ENCODE measurements around the gene PTCD1.

The PTCD1 gene

DNA sequence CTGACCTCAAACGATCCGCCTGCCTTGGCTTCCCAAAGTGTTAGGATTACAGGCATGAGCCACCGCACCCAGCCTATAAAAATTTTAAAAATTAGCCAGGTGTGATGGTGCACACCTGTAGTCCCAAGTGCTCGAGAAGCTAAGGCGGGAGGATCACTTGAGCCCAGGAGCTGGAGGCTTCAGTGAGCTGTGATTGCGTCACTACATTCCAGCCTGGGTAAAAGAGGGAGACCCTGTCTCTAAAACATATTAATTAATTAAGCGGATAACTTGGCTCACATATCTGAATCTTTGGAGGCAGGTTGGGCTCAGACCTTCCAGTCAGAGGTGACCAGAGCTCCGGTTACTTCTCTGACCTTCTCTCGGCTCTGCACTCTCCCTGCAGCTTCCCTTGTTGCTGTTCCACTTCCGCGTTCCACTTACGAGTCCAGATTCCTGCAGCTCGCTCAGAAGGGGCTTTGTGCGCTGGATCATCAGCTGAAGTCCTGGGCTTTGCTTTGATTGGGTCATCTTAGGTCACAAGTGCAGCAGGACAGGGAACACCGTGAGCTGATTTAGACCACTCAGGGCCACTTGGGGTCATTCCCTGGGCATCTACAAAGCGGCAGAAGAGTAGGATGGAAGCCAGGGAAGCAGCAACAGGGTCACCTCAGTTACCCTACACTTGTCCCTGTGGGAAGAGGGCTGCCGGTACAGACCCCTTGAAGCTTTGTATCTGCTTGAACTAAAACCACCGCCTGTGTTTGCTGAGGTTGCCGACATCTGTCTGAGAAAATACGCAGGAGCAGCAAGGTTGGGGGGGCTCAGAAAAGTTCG lies 66.1 kb downstream of the PTCD1 start:
- no peak for DNase-seq
- Histone ChIP-seq H3K9ac (ENCODE audit: low read length) (no peak overlapping the region), H4K8ac (ENCODE audit: low read depth, low read length) (no peak overlapping the region), H3K23ac (ENCODE audit: low read length) (no peak overlapping the region), H3K4ac (ENCODE audit: low read depth, low read length) (no peak overlapping the region), H3K27ac (ENCODE audit: low read depth, low read length) (no peak overlapping the region), H3K56ac (ENCODE audit: low read length) (no peak overlapping the region), H3K36me3 (ENCODE audit: control insufficient read depth, insufficient read depth, low read length) (no peaks in the 10 kb centered on the region), H3K4me2 (ENCODE audit: low read length) (no peak overlapping the region), H3K79me2 (ENCODE audit: control insufficient read depth, insufficient read depth, low read length) (peaks cover 2% of the 10 kb centered on the region), H3K79me1 (ENCODE audit: low read length) (peaks cover 3% of the 10 kb centered on the region), H3K27me3 (ENCODE audit: insufficient read depth, low read length, poor library complexity) (no peaks in the 10 kb centered on the region), H2AK5ac (ENCODE audit: low read length) (no peak overlapping the region), H4K5ac (ENCODE audit: low read length) (no peak overlapping the region), H2BK5ac (ENCODE audit: low read length) (no peak overlapping the region), H2BK15ac (replicated peaks; ENCODE audit: low read depth) (no peak overlapping the region), H3K18ac (ENCODE audit: low read length) (no peak overlapping the region), H2BK120ac (ENCODE audit: low read depth, low read length) (no peak overlapping the region), H3K4me3 (ENCODE audit: low read length) (no peak overlapping the region), H3K4me1 (ENCODE audit: control insufficient read depth, low read depth, low read length) (no peaks in the 10 kb centered on the region)
- no CpG with 5 or more reads among the region's 21 CpGs for WGBS (ENCODE audit: extremely low coverage, insufficient coverage, low lambda C conversion rate)

DNA sequence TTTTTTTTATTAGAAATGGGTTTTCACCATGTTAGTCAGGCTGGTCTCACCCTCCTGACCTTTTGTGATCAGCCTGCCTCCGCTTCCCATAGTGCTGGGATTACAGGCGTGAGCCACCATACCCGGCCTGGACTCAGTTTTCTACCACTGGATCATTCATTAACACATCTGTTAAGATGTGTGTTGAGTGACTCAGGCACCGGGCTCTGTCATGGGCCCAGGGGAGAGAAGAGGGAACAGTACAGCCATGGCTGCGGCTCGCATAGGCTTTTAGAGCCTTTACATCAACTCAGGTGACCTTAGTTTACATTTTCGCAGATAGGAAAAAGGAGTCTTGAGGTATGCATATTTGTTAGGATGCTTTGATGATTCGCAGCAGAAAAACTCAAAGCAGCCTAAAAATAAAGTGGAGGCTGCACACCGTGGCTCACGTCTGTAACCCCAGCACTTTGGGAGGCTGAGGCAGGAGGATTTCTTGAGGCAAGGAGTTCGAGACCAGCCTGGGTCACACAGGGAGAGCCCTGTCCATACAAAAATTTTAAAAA lies 67.2 kb downstream of the PTCD1 start:
- H3K56ac ChIP-seq (ENCODE audit: low read length): no peak overlapping the region
- H3K27me3 ChIP-seq (ENCODE audit: insufficient read depth, low read length, poor library complexity): no peaks in the 10 kb centered on the region
- H3K79me1 ChIP-seq (ENCODE audit: low read length): peaks cover 3% of the 10 kb centered on the region
- H3K18ac ChIP-seq (ENCODE audit: low read length): no peak overlapping the region
- H4K5ac ChIP-seq (ENCODE audit: low read length): no peak overlapping the region
- no peak overlapping the region for H2BK15ac ChIP-seq (replicated peaks; ENCODE audit: low read depth)
- no peak overlapping the region for H2AK5ac ChIP-seq (ENCODE audit: low read length)
- no peak overlapping the region for H3K4me3 ChIP-seq (ENCODE audit: low read length)
- peaks cover 6% of the 10 kb centered on the region for H3K36me3 ChIP-seq (ENCODE audit: control insufficient read depth, insufficient read depth, low read length)
- no peaks in the 10 kb centered on the region for H3K4me1 ChIP-seq (ENCODE audit: control insufficient read depth, low read depth, low read length)
- no peak overlapping the region for H3K23ac ChIP-seq (ENCODE audit: low read length)
- H3K4ac ChIP-seq (ENCODE audit: low read depth, low read length): no peak overlapping the region
- peak; percentile 42 for DNase-seq
- no CpG with 5 or more reads among the region's 11 CpGs for WGBS (ENCODE audit: extremely low coverage, insufficient coverage, low lambda C conversion rate)
- H2BK5ac ChIP-seq (ENCODE audit: low read length): no peak overlapping the region
- no peak overlapping the region for H3K4me2 ChIP-seq (ENCODE audit: low read length)
- H4K8ac ChIP-seq (ENCODE audit: low read depth, low read length): no peak overlapping the region
- no peak overlapping the region for H3K9ac ChIP-seq (ENCODE audit: low read length)
- no peak overlapping the region for H2BK120ac ChIP-seq (ENCODE audit: low read depth, low read length)
- no peak overlapping the region for H3K27ac ChIP-seq (ENCODE audit: low read depth, low read length)
- peaks cover 2% of the 10 kb centered on the region for H3K79me2 ChIP-seq (ENCODE audit: control insufficient read depth, insufficient read depth, low read length)

DNA sequence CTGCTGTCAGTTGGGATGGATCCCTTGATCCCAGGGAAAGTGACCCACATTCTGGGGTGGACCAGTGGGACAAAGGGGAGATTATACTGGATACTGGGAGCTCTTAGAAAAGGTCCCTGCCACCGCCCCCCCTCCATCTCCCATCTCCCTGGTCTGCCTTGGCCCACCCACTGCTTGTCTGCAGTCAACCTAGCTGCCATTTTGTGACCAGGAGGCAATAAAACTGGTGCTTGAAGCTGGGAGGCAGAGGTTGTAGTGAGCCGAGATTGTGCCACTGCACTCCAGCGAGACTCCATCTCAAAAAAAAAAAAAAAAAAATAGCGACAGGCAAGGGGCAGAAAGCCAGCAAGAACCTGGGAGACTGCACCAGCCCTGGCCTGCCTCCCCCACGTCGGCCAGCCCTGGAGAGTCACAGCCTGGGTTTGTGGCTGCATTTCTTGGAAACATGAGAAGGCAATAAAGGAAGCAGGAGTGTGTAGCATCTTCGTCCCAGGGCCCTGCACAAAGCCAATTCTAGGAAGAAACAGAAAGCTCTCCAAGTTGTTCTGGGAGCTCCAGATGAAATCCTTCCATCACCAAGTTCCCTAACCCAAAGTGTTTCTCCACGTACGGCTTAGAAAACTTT lies 68.7 kb downstream of the PTCD1 start:
- Histone ChIP-seq H2AK5ac (ENCODE audit: low read length) (no peak overlapping the region), H3K4me1 (ENCODE audit: control insufficient read depth, low read depth, low read length) (no peaks in the 10 kb centered on the region), H3K9ac (ENCODE audit: low read length) (no peak overlapping the region), H3K27me3 (ENCODE audit: insufficient read depth, low read length, poor library complexity) (no peaks in the 10 kb centered on the region), H2BK15ac (replicated peaks; ENCODE audit: low read depth) (no peak overlapping the region), H2BK5ac (ENCODE audit: low read length) (no peak overlapping the region), H4K8ac (ENCODE audit: low read depth, low read length) (no peak overlapping the region), H4K5ac (ENCODE audit: low read length) (no peak overlapping the region), H3K36me3 (ENCODE audit: control insufficient read depth, insufficient read depth, low read length) (peaks cover 6% of the 10 kb centered on the region), H3K4me3 (ENCODE audit: low read length) (no peak overlapping the region), H3K27ac (ENCODE audit: low read depth, low read length) (no peak overlapping the region), H3K4ac (ENCODE audit: low read depth, low read length) (no peak overlapping the region), H3K79me1 (ENCODE audit: low read length) (no peaks in the 10 kb centered on the region), H3K56ac (ENCODE audit: low read length) (no peak overlapping the region), H2BK120ac (ENCODE audit: low read depth, low read length) (no peak overlapping the region), H3K79me2 (ENCODE audit: control insufficient read depth, insufficient read depth, low read length) (no peaks in the 10 kb centered on the region), H3K4me2 (ENCODE audit: low read length) (no peak overlapping the region), H3K18ac (ENCODE audit: low read length) (no peak overlapping the region), H3K23ac (ENCODE audit: low read length) (no peak overlapping the region)
- no peak for DNase-seq
- WGBS (ENCODE audit: extremely low coverage, insufficient coverage, low lambda C conversion rate): no CpG with 5 or more reads among the region's 9 CpGs

DNA sequence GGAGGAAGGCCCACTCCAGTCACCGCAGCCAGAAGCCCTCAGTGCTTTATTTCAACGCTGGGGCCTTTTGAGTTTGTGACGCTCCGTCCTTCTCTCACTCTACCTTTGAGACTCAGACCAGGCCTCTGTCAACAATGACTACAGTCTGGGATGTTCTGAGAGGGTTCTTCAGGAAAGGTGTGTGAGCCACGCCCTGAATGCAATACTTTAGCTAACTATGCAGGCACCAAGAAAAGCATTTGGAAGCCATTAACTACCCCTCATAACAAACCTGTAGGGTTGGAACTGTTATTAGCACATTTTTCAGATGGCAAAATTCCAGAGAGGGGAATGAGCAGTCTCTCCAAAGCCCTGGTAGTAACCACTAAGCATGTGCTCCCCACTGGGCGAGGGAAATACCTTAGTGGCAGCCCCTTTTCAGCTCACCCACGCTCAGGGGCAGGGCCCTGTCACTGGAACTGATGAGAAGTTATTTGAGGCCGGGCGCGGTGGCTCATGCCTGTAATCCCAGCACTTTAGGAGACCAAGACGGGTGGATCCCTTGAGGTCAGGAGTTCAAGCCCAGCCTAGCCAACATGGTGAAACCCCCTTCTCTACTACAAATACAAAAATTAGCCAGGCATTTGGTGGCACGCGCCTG lies 69.7 kb downstream of the PTCD1 start:
- DNase-seq: peak; percentile 59
- Histone ChIP-seq H3K36me3 (ENCODE audit: control insufficient read depth, insufficient read depth, low read length) (peaks cover 6% of the 10 kb centered on the region), H3K4me2 (ENCODE audit: low read length) (no peak overlapping the region), H3K27ac (ENCODE audit: low read depth, low read length) (no peak overlapping the region), H4K5ac (ENCODE audit: low read length) (no peak overlapping the region), H3K4me1 (ENCODE audit: control insufficient read depth, low read depth, low read length) (no peaks in the 10 kb centered on the region), H3K4me3 (ENCODE audit: low read length) (no peak overlapping the region), H3K27me3 (ENCODE audit: insufficient read depth, low read length, poor library complexity) (no peaks in the 10 kb centered on the region), H3K9ac (ENCODE audit: low read length) (no peak overlapping the region), H2BK15ac (replicated peaks; ENCODE audit: low read depth) (no peak overlapping the region), H3K79me2 (ENCODE audit: control insufficient read depth, insufficient read depth, low read length) (no peaks in the 10 kb centered on the region), H3K23ac (ENCODE audit: low read length) (no peak overlapping the region), H3K18ac (ENCODE audit: low read length) (no peak overlapping the region), H3K79me1 (ENCODE audit: low read length) (no peaks in the 10 kb centered on the region), H2BK5ac (ENCODE audit: low read length) (no peak overlapping the region), H3K56ac (ENCODE audit: low read length) (no peak overlapping the region), H3K4ac (ENCODE audit: low read depth, low read length) (no peak overlapping the region), H4K8ac (ENCODE audit: low read depth, low read length) (no peak overlapping the region), H2BK120ac (ENCODE audit: low read depth, low read length) (no peak overlapping the region), H2AK5ac (ENCODE audit: low read length) (no peak overlapping the region)
- WGBS (ENCODE audit: extremely low coverage, insufficient coverage, low lambda C conversion rate): no CpG with 5 or more reads among the region's 13 CpGs

Data from mesendoderm (in vitro differentiated cells).